ENCODE measurements around the gene PCDHGB7.
"Not testable (repeated sequence)": the region's sequence is repeated elsewhere in the genome, so short reads cannot be mapped to it uniquely, and the experiment has no call there.

Gene PCDHGB7

GRCh38 chr5:141397756-141398551 lies 19.5 kb upstream of the PCDHGB7 start, which contains the start of gene PCDHGB5:
TSS of gene PCDHGB5 (plus strand) at chr5:141397947. CDS start at chr5:141398128, 181 bp downstream.
- peak; percentile 34 for DNase-seq

DNA sequence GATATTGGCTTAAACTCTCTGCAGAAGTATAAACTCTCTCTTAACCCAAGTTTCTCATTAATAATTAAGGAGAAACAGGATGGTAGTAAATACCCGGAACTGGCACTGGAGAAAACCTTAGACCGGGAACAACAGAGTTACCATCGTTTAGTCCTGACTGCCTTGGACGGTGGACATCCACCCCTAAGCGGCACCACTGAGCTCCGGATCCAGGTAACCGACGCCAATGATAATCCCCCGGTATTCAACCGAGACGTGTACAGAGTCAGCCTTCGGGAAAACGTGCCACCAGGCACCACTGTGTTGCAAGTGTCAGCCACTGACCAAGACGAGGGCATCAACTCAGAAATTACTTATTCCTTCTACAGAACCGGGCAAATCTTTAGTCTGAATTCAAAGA lies 18.9 kb upstream of the PCDHGB7 start:
- DNase-seq: no peak

DNA sequence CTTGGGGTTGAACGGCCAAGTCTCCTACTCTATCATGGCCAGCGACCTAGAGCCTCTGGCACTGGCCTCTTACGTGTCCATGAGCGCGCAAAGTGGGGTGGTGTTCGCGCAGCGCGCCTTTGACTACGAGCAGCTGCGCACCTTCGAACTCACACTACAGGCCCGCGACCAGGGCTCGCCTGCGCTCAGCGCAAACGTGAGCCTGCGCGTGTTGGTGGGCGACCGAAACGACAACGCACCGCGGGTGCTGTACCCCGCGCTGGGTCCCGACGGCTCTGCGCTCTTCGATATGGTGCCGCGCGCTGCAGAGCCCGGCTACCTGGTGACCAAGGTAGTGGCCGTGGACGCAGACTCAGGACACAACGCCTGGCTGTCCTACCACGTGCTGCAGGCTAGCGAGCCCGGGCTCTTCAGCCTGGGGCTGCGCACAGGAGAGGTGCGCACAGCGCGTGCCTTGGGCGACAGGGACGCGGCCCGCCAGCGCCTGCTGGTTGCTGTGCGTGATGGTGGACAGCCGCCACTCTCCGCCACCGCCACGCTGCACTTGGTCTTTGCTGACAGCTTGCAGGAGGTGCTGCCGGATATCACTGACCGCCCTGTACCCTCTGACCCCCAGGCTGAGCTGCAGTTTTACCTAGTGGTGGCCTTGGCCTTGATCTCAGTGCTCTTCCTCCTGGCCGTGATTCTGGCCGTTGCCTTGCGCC lies 17.8 kb upstream of the PCDHGB7 start:
- DNase-seq: no peak

DNA sequence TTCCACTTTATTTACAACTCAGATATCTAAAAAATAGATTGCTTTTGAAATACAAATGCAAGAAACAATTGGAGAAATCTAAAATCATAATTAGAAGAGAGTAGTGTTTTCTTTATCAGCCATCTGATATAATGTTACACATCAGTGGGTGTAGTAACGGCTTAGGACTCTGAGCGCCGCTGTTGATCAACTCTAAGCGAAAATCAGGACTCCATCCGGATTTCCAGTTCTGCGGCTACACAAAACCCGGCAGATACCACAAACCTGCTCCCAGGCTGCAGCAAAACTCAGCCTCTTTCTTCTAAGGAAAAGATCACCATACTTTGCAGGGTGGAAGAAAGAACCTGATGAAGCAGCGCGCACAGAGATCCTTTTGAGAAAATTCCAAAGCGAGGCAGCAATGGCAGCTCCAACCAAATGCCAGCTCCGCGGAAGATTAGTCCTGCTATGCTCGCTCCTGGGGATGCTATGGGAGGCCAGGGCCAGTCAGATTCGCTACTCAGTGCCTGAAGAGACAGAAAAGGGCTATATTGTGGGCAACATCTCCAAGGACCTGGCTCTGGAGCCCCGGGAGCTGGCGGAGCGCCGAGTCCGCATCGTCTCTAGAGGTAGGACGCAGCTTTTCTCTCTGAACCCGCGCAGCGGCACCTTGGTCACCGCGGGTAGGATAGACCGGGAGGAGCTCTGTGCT lies 14.8 kb upstream of the PCDHGB7 start, which contains the start of gene PCDHGA9:
Gene PCDHGA9, plus strand, starts transcription at position 226 of the 691 bp plus-strand sequence. Its CDS starts 175 bp downstream, at position 401.
- peak; percentile 12 for DNase-seq

DNA sequence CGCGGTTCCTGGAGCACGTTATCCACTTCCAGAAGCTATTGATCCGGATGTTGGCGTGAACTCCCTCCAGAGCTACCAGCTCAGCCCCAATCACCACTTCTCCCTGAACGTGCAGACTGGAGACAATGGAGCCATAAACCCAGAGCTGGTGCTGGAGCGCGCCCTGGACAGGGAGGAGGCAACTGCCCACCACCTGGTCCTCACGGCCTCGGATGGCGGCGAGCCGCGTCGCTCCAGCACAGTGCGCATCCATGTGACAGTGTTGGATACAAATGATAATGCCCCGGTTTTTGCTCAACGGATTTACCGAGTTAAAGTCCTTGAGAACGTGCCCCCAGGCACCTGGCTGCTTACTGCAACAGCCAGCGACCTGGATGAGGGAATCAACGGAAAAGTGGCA lies 14.1 kb upstream of the PCDHGB7 start:
- no peak for DNase-seq

DNA sequence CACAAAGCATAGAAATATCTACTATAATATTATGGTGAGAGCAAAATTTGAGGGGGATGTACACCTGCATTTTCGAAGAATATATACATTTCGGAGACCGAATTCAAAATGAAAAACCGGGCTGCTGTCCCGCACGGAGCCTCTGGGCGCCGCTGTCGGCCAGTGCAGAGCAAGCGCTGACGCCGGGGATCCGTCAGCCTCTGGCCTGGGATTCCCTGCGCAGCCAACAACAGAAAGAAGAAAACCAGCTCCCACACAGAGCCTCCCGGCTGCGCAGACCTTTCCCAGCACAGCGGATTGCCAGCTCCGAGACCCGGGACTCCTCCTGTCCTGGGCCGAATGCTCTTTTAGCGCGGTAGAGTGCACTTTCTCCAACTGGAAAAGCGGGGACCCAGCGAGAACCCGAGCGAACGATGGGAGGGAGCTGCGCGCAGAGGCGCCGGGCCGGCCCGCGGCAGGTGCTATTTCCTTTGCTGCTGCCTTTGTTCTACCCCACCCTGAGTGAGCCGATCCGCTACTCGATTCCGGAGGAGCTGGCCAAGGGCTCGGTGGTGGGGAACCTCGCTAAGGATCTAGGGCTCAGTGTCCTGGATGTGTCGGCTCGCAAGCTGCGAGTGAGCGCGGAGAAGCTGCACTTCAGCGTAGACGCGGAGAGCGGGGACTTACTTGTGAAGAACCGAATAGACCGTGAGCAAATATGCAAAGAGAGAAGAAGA lies 9.5 kb upstream of the PCDHGB7 start, which contains the start of gene PCDHGB6:
Gene PCDHGB6, plus strand, starts transcription at position 232 of the 716 bp plus-strand sequence. Its CDS starts 182 bp downstream, at position 414.
- DNase-seq: peak; percentile 11

- DNase-seq: no peak
These were observed 7.7 kb upstream of the PCDHGB7 start for GRCh38 chr5:141409598-141410306.

DNA sequence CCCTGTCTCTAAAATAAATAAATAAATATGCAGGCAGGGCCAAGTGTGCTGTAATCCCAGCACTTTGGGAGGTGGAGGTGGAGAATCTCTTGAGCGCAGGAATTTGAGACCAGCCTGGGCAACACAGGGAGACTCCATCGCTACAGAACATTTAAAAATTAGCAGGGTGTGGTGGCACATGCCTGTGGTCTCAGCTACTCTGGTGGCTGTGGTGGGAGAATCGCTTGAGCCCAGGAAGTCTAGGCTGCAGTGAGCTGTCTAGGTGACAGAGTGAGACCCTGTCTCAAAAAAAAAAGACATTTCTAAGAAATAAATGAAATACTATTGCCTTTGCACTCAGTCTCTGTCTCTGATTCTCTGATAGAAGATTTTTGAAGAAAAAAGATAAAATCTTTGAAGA lies 5.9 kb upstream of the PCDHGB7 start:
- DNase-seq: no peak

GRCh38 chr5:141412854-141413539 lies 4.5 kb upstream of the PCDHGB7 start, which contains the start of gene PCDHGA10:
TSS of gene PCDHGA10 (plus strand) at chr5:141412987. CDS start at chr5:141413176, 189 bp downstream.
- peak; percentile 68 for DNase-seq

DNA sequence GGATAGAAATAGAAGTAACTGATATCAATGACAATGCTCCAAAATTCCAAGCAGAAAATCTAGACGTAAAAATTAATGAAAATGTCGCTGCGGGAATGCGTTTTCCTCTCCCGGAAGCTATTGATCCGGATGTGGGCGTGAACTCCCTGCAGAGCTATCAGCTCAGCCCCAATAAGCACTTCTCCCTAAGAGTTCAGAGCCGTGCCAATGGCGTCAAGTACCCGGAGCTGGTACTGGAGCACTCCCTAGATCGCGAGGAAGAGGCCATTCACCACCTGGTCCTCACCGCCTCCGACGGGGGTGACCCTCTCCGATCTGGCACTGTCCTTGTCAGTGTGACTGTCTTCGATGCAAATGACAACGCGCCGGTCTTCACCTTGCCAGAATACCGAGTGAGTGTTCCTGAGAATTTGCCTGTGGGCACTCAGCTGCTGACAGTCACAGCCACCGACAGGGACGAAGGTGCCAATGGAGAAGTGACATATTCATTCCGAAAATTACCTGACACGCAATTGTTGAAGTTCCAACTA lies 3.9 kb upstream of the PCDHGB7 start:
- DNase-seq: no peak

DNA sequence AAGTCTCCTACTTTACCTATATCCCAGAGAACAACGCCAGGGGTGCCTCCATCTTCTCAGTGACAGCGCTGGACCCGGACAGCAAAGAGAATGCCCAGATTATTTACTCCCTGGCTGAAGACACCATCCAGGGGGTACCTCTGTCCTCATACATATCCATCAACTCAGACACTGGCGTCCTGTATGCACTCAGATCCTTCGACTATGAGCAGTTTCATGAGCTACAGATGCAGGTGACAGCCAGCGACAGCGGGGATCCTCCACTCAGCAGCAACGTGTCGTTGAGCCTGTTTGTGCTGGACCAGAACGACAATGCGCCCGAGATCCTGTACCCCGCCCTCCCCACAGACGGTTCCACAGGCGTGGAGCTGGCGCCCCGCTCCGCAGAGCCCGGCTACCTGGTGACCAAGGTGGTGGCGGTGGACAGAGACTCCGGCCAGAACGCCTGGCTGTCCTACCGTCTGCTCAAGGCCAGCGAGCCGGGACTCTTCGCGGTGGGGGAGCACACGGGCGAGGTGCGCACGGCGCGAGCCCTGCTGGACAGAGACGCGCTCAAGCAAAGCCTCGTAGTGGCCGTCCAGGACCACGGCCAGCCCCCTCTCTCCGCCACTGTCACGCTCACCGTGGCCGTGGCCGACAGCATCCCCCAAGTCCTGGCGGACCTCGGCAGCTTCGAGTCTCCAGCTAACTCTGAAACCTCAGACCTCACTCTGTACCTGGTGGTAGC lies 2.8 kb upstream of the PCDHGB7 start:
- not testable (repeated sequence) for DNase-seq

GRCh38 chr5:141415275-141415618 lies 2.2 kb upstream of the PCDHGB7 start:
- DNase-seq: not testable (repeated sequence)

- DNase-seq: no peak
These were observed 1.8 kb downstream of the PCDHGB7 start for GRCh38 chr5:141419074-141419880.

DNA sequence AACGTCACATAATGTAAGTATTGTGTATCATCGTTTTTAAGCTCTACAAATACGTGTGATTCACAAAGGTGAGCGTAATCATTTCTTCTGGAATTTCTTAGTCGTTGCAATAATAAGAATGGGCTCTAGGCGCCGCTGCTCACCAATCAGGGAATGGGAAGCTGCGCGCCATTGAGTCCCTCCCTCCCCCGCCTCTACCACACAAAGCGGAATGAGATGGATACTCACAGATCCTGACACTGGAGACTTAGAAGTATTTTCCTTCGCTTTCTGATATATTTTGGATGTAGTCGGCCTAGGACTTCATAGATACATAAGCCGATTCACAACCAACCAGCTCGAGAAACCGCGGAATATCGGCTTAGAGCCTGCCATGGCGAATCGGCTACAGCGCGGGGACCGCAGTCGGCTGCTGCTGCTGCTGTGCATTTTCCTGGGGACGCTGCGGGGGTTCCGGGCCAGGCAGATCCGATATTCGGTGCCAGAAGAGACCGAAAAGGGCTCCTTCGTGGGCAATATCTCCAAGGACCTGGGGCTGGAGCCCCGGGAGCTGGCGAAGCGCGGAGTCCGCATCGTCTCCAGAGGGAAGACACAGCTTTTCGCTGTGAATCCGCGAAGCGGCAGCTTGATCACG lies 3.5 kb downstream of the PCDHGB7 start, which contains the start of gene PCDHGA11:
Gene PCDHGA11, plus strand, starts transcription at position 197 of the 634 bp plus-strand sequence. Its CDS starts 177 bp downstream, at position 374.
- peak; percentile 67 for DNase-seq

- no peak for DNase-seq
These were observed 4.0 kb downstream of the PCDHGB7 start for GRCh38 chr5:141421489-141421855.

DNA sequence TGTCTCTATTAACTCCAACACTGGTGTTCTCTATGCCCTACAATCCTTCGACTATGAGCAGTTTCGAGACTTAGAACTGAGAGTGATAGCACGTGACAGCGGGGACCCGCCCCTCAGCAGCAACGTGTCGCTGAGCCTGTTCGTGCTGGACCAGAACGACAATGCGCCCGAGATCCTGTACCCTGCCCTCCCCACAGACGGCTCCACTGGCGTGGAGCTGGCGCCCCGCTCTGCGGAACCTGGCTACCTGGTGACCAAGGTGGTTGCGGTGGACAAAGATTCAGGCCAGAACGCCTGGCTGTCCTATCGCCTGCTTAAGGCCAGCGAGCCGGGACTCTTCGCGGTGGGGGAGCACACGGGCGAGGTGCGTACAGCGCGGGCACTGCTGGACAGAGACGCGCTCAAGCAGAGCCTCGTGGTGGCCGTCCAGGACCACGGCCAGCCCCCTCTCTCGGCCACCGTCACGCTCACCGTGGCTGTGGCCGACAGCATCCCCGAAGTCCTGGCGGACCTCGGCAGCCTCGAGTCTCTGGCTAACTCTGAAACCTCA lies 5.3 kb downstream of the PCDHGB7 start:
- no peak for DNase-seq

GRCh38 chr5:141427783-141428426 lies 10.4 kb downstream of the PCDHGB7 start:
- no peak for DNase-seq

All from hematopoietic multipotent progenitor cell treated with erythropoietin and hydrocortisone succinate and interleukin-3 and kit ligand, for 8 days (in vitro differentiated cells).